Activated naive CD8-positive, alpha-beta T cell treated with anti-CD3 and anti-CD28 coated beads, Interleukin-2, amount 10 ng/mL, durations not matched to agents 7 days and 5 days (primary cell): ENCODE results near the gene SYNE3. TPM values are rescaled to one million over a fixed set of nuclear protein-coding genes. Genes with fewer than 3 reads are reported as not detected.

Experiments used
- ATAC-seq: fragments of 150-1000 bp; cut with Tn5 transposase; one replicate; pipeline ENCODE4 v1.10.0; 2021; ENCODE audit warnings: low read depth, moderate library complexity
- POLR2A ChIA-PET: fragments of 350-600 bp; sonication (Branson Sonifier 250); formaldehyde crosslinking; loops from one replicate; lab custom pipeline; 2021; ENCODE audit warnings: antibody characterized with exemption; lab: Charles Lee
- DNase-seq: peaks from one replicate; pipeline ENCODE4 v3.0.0; 2021
- H3K27ac Mint-ChIP-seq: one replicate; pipeline ENCODE4 v1.8.0; 2022; ENCODE audit warnings: mild to moderate bottlenecking, mixed read lengths
- H3K27me3 Mint-ChIP-seq: one replicate; pipeline ENCODE4 v1.8.0; 2022; ENCODE audit warnings: mild to moderate bottlenecking, moderate library complexity, mixed read lengths
- H3K36me3 Mint-ChIP-seq: one replicate; pipeline ENCODE4 v1.8.0; 2021; ENCODE audit warnings: mild to moderate bottlenecking, mixed read lengths
- H3K4me1 Mint-ChIP-seq: one replicate; pipeline ENCODE4 v1.8.0; 2021; ENCODE audit warnings: mixed read lengths
- H3K4me3 Mint-ChIP-seq: one replicate; pipeline ENCODE4 v1.8.0; 2022; ENCODE audit warnings: mild to moderate bottlenecking, moderate library complexity, mixed read lengths
- H3K9me3 Mint-ChIP-seq: one replicate; pipeline ENCODE4 v1.8.0; 2021; ENCODE audit warnings: mixed read lengths
- total RNA-seq, 2 experiments: library from RNA; stranded (reverse); gene quantifications; one replicate each; pipeline ENCODE4 v1.2.3, GENCODE V29; 2021

Gene SYNE3
- total RNA-seq, 2 experiments from 2014 or later, result 79.0 to 79.1 TPM

DNA sequence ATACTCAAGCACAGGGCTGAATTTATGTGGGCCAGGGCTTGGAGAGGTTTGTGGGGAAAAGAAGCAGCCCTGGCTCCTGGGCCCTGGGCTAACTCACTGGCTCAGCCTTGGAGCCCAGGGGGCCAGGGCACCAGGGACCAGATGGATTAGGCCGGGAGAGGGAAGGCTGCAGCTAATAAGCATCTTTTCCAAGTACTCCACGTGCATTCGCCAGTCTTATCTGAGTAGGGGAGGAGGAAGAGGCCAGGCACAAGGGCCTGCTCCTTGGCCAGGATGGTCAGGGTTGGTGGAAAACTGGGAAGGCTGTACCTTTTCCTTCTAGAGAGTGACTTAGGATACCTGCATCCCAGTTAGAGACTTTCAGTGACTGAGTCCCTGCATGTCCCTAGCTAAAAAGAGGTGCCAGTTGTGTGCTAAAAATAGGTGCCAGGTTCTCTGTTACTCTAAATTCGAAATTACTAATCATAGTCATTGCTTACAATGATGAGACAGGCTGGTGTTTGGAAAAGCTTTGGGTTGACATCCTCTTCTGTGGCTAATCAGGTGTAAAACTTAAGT lies 19.7 kb upstream of the SYNE3 start:
- Mint-ChIP-seq H3K4me3 (peak overlapping the region; percentile 96), H3K4me1 (peaks cover 40% of the 10 kb centered on the region), H3K9me3 (no peaks in the 10 kb centered on the region), H3K27ac (peak overlapping the region; percentile 93), H3K36me3 (peaks cover 9% of the 10 kb centered on the region), H3K27me3 (no peaks in the 10 kb centered on the region)
- POLR2A ChIA-PET, result interaction anchor here (3.7 to 4.9 kb wide), 2 partner anchors 12 to 21 kb away, joined by 36 to 70 read pairs; partner anchors contain the start of gene SYNE3
- DNase-seq, result no peak
- ATAC-seq, result no peak

DNA sequence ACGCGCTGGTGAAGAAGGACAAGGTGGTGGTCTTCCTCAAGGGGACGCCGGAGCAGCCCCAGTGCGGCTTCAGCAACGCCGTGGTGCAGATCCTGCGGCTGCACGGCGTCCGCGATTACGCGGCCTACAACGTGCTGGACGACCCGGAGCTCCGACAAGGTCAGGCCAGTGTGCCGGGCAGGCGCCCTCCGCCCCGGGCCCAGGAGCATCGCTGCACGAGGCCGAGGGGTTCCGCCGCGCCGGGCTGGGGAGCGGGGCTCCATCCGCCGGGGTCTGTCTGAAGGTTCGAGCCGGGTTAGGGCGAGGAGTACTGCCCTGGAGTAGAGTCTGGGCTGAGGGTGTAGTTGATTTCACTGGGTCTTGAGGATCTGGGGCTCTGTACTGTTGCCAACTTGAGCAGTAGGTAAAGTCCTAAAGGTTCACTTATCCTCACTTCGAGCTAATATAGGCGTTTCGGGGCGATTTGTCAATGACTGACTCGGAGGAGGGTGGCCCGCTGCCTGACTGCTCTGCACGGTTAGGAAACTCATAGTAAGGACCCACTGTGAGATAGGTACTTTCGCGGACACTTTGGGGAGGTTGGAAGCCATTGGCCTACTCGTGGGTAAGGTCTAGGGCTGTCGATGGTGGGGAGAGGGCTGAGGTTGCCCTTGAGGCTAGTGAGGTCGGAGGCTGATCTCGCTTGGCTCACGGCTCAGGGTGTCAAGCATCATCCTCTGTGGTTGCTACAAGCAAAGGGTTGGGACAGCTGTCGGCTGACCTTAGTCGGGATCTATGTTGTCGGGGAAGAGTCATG lies 19.0 kb upstream of the SYNE3 start:
- no peak for ATAC-seq

DNA sequence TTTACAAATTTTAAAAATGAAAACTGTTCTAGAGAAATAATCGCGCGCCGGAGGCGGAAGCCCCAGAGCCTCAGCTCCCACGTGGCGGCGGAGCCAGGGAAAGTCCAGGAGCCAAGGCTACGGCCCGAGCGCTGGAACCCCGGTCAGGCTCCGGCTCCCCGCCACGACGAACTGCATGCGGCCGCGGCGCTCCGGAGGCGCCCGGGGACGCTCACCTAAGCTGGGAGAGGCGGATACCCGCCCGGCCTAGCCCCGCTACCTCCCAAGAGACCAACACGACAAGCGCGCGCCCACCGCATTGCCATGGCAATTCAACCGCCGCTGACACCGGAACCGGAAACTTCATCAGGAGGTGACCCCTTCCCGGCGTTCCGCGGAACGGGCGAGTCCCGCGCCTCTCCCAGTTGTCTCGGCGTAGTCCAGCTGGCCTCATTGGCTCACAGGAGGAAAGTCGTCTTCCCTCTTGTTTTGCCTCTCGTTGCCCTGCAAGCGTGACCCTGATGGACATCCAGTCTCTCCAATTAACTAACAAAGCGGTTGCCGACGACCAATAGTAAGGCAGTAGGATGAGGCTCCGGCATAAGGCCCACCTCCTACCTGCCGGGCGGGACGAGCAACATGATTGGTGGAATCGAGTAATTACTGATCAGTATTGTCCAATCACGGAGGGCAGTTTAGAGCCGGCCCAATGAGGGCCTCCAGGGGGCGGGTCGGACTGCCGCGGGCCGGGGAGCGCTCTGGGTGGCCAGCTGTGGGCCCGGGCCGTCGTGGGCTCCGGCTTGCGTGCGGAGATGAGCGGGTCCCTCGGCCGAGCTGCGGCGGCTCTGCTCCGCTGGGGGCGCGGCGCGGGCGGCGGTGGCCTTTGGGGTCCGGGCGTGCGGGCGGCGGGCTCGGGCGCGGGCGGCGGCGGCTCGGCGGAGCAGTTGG lies 18.1 kb upstream of the SYNE3 start, which contains the start of gene GLRX5:
GLRX5 (plus strand) TSS at position 752 of the 927 bp plus-strand sequence; CDS start at position 792, 40 bp downstream.
- DNase-seq, result peak; percentile 97

More for the DNA sequence above, 19.0 kb upstream of the SYNE3 start:
- peaks cover 11% of the 10 kb centered on the region for H3K36me3 Mint-ChIP-seq
- H3K9me3 Mint-ChIP-seq, result no peaks in the 10 kb centered on the region
- no peaks in the 10 kb centered on the region for H3K27me3 Mint-ChIP-seq
- POLR2A ChIA-PET, result interaction anchor here (1.5 to 4.9 kb wide), 6 partner anchors 12 to 78 kb away, joined by 3 to 70 read pairs (median 14); partner anchors contain the start of gene SYNE3
- H3K4me1 Mint-ChIP-seq, result peaks cover 41% of the 10 kb centered on the region
- DNase-seq, result no peak
- H3K27ac Mint-ChIP-seq, result peak overlapping the region; percentile 93
- peak overlapping the region; percentile 96 for H3K4me3 Mint-ChIP-seq

DNA sequence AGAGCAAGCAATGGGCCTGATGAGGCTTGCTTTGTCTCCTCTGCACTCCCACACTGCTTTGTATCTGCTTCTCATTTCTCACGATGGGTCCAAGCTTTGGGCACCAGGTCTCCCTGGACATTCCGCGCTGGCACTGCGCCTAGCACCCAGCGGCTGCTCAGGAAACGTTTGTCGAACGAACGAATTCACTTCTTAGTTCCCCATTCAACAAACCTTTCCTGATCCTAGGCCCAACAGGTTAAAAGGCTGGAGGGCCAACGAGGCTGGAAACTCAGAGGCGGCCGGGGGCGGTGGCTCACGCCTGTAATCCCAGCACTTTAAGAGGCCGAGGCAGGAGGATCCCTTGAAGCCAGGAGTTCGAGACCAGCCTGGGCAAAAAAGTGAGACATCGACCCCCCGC lies 17.4 kb upstream of the SYNE3 start:
- no peaks in the 10 kb centered on the region for H3K9me3 Mint-ChIP-seq
- H3K27ac Mint-ChIP-seq, result peak overlapping the region; percentile 86
- peaks cover 48% of the 10 kb centered on the region for H3K4me1 Mint-ChIP-seq
- no peaks in the 10 kb centered on the region for H3K27me3 Mint-ChIP-seq
- ATAC-seq (no peak), DNase-seq (no peak)
- H3K36me3 Mint-ChIP-seq, result peaks cover 11% of the 10 kb centered on the region
- H3K4me3 Mint-ChIP-seq, result peak overlapping the region; percentile 96
- POLR2A ChIA-PET, result interaction anchor here (0.5 to 4.9 kb wide), 10 partner anchors 9 to 1925 kb away, joined by 3 to 70 read pairs (median 4); partner anchors contain the start of gene SYNE3

More for the DNA sequence above, 18.1 kb upstream of the SYNE3 start, which contains the start of gene GLRX5:
- Mint-ChIP-seq H3K4me3 (peak within 1 kb of the TSS; percentile 96), H3K4me1 (peaks cover 44% of the 10 kb centered on the region), H3K9me3 (no peaks in the 10 kb centered on the region), H3K27ac (peak within 1 kb of the TSS; percentile 93), H3K36me3 (peaks cover 11% of the 10 kb centered on the region), H3K27me3 (no peaks in the 10 kb centered on the region)
- ATAC-seq, result peak; percentile 93
- POLR2A ChIA-PET, result interaction anchor here (0.7 to 4.9 kb wide), 8 partner anchors 11 to 1924 kb away, joined by 3 to 70 read pairs (median 4); partner anchors contain the start of gene SYNE3

DNA sequence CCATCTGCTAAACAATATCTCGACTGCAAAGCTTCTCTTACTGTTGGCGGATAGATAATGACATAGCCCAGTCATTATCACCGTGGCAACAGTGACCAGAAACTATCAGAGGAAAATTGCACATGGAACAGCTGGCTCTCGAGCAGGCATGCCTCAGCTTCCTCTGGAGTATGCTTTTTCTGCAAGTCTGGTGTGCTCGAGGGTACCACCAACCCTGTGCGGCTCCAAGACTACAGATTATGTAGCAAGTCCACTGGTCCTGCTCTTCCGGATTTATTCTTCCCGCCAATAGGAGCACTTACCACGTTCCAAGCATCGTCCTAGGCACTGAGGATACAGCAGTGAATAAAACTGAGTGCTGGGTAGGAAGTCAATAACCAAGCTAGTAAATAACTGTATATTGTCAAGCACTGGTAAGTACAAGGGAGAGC lies 17.0 kb upstream of the SYNE3 start:
- Mint-ChIP-seq H3K36me3 (peaks cover 11% of the 10 kb centered on the region), H3K4me3 (peak overlapping the region; percentile 96), H3K27me3 (no peaks in the 10 kb centered on the region), H3K9me3 (no peaks in the 10 kb centered on the region), H3K27ac (peak overlapping the region; percentile 86), H3K4me1 (peaks cover 46% of the 10 kb centered on the region)
- POLR2A ChIA-PET, result interaction anchor here (0.5 to 4.9 kb wide), 6 partner anchors 9 to 91 kb away, joined by 4 to 70 read pairs (median 14); partner anchors contain the start of gene SYNE3
- DNase-seq (no peak), ATAC-seq (no peak)

DNA sequence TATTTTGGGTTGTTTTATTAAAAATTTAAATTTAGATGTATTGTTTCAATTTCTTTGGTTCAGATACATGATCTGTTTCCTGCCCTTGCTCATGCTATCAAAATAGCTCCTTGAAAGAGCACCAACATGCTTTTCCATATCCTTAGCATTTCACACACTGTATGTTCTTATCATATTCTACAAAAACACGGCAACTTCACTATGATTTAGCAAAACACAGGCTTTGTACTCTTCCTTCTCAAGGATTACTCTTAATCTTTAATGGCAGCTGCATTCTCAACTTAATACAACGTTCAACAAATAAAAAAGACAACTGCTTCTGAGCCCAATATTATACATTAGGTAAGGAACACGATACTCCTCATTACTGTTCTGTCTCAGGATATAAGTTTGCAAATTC lies 15.5 kb upstream of the SYNE3 start:
- peaks cover 44% of the 10 kb centered on the region for H3K4me1 Mint-ChIP-seq
- no peaks in the 10 kb centered on the region for H3K9me3 Mint-ChIP-seq
- H3K4me3 Mint-ChIP-seq, result peak overlapping the region; percentile 96
- H3K36me3 Mint-ChIP-seq, result peaks cover 11% of the 10 kb centered on the region
- H3K27me3 Mint-ChIP-seq, result no peaks in the 10 kb centered on the region
- DNase-seq, result no peak
- peak overlapping the region; percentile 73 for H3K27ac Mint-ChIP-seq
- POLR2A ChIA-PET, result interaction anchor here (4.9 kb wide), 1 partner anchor 8 kb away, joined by 70 read pairs; no protein-coding TSS in a partner anchor
- no peak for ATAC-seq

DNA sequence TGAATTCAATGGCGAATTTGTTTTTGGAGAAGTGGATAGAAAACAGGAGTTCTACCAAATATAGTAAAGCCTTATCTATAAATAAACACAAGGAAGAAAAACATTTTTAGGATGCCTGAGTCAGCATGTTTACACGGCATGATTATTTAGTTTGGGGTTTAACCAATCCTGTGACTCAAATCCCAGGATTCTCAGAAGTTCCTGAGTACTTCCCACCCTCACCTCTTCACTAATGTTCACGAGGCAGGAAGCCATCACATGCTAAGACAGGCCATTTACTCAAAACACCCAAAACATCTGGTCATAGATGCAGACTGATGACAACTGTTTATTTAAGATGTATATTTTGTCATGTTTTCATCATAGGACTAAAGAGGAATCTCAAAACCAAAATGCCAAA lies 15.0 kb upstream of the SYNE3 start:
- POLR2A ChIA-PET, result interaction anchor here (4.9 kb wide), 1 partner anchor 8 kb away, joined by 70 read pairs; no protein-coding TSS in a partner anchor
- peaks cover 44% of the 10 kb centered on the region for H3K4me1 Mint-ChIP-seq
- H3K27ac Mint-ChIP-seq, result peak overlapping the region; percentile 55
- peaks cover 11% of the 10 kb centered on the region for H3K36me3 Mint-ChIP-seq
- H3K4me3 Mint-ChIP-seq, result no peak overlapping the region
- no peak for DNase-seq
- ATAC-seq, result no peak
- H3K9me3 Mint-ChIP-seq, result no peaks in the 10 kb centered on the region
- no peaks in the 10 kb centered on the region for H3K27me3 Mint-ChIP-seq

DNA sequence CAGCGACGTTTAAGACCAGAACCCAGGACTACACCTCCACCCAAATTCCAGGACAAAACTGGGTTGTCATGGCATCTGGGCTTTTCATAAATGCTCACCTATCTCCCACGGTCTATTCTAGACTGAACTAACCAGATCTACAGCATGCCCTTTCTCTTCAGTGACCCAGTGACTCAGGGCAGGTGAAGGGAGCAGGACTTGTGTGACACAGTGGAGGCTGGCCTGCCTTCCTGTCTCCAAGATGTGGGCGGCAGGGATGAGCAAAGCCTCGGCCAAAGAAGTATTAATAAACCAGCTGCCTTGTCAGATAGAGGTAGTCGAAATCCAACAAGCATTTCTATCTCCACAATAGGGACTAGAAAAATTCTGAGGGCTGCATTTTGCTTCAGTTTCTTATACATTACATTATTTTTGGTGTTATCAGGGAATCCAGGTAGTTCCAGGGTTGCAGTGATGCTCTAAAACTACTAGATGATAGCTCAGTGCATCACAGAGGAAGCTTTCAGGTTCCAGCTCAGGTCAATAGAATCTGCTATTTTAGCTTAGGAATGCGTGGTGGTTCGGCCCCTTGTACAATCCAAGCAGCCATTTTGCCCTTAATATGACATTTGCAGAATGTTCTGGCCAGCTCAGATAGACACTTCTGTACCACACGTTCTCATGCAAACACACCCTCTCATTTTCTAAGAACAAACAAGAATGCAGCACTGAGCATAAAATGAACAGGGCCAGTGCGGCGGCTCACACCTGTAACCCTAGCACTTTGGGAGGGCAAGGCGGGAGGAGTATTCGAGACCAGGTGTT lies 14.2 kb upstream of the SYNE3 start:
- DNase-seq (no peak), ATAC-seq (no peak)
- no peaks in the 10 kb centered on the region for H3K9me3 Mint-ChIP-seq
- H3K4me1 Mint-ChIP-seq, result peaks cover 44% of the 10 kb centered on the region
- H3K36me3 Mint-ChIP-seq, result peaks cover 8% of the 10 kb centered on the region
- H3K4me3 Mint-ChIP-seq, result no peak overlapping the region
- no peaks in the 10 kb centered on the region for H3K27me3 Mint-ChIP-seq
- H3K27ac Mint-ChIP-seq, result peak overlapping the region; percentile 63
- POLR2A ChIA-PET, result no interaction called here

DNA sequence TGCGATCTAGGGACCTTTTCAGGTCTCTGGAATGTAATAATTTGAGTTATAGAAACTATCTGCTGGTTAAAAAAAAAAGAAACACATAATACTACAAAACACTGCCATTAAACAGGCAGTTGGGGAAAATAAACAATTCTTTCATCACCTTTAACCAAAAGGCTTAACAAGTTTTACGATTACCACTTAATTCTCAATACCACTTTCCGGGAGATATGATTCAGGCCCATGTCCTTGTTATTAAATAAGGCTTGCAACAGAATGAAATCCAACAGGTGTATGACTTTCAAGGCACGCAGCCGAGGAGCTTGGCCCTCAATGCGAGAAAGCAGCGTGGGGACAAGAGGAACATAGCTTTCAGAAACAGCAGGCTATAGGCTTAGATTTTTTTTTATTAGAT lies 12.8 kb upstream of the SYNE3 start:
- ATAC-seq (no peak), DNase-seq (no peak)
- Mint-ChIP-seq H3K9me3 (no peaks in the 10 kb centered on the region), H3K27ac (peak overlapping the region; percentile 30), H3K4me1 (peaks cover 55% of the 10 kb centered on the region), H3K27me3 (no peaks in the 10 kb centered on the region), H3K36me3 (peaks cover 8% of the 10 kb centered on the region), H3K4me3 (no peak overlapping the region)
- POLR2A ChIA-PET, result no interaction called here

DNA sequence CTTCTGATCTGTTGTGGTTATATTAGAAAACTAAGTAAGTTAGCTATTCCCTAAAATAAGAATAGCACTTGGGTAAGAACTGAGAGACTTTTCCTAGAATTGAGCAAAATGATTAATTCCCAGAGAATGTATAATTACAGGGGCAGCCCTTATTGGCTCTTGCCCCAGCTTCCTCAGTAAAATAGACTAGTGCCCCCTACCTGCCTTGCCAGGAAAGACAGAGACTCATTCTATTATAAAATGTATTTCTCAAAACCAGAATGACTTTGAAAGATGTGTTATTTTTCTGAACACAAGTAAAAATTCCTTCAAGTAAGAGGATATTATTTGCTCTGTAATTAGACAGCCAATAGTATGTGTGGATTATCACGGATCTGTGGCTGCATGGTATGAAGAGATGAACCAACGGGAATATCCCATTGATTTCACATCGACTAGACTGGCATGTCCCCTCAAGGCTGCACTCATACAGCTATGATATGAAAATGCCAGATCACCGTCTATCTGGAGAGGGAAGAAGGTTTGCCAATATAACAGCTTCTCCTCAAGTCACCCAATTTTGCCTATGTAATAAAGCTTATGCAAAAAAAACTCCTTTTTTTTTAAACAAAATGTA lies 11.0 kb upstream of the SYNE3 start:
- Mint-ChIP-seq H3K36me3 (peaks cover 7% of the 10 kb centered on the region), H3K4me1 (peaks cover 67% of the 10 kb centered on the region), H3K27me3 (no peaks in the 10 kb centered on the region), H3K4me3 (peak overlapping the region; percentile 4), H3K27ac (peak overlapping the region; percentile 58), H3K9me3 (no peaks in the 10 kb centered on the region)
- ATAC-seq, result no peak
- POLR2A ChIA-PET, result interaction anchor here (0.6 to 1.5 kb wide), 5 partner anchors 11 to 85 kb away, joined by 4 to 6 read pairs (median 4); partner anchors contain the start of gene SYNE3
- no peak for DNase-seq

DNA sequence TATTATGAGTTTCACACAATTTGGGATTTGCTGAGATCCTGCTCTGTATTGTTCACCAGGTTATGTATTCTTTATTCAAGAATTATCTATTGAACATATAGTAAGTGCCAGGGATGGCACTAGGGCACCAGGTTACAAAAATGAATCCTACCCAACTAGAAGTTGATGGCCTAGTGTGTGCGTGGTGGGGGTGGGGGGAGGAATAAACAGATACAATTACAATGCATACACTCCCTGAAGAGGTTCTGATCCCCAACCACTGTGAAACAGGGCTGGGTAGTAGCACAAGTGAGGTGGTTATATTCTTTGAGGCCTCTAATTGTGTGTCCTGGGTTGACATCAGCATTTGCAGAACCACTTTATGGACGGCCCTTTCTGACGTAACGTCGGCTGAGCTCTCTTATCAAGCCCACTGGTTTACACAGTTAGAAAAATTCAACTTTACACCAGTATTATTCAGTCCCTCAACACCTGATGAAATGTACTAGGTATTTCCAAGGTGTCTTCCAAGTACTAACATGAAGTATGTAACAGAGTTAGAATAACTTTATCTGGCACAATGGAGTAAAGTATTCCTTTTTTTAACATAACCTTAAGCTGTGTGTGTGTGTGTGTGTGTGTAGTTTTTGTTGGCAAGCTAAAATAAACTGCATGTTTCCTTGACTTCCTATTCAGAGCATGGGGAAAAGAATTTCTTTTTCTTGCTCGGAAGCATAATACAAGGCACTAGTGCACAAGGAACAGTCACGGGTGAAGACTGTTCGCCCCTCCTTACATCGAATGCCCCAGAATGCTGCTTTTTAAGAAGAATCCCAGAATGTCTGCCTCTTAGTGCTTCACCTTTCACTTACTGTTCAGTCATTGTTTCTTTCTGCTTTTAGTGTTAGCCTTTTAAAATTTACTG lies 10.3 kb upstream of the SYNE3 start:
- H3K4me3 Mint-ChIP-seq, result peak overlapping the region; percentile 11
- POLR2A ChIA-PET, result interaction anchor here (1.2 to 1.5 kb wide), 3 partner anchors 11 to 84 kb away, joined by 4 to 6 read pairs (median 4); partner anchors contain the start of gene SYNE3
- no peaks in the 10 kb centered on the region for H3K9me3 Mint-ChIP-seq
- no peak for ATAC-seq
- DNase-seq, result no peak
- peaks cover 2% of the 10 kb centered on the region for H3K36me3 Mint-ChIP-seq
- H3K4me1 Mint-ChIP-seq, result peaks cover 68% of the 10 kb centered on the region
- H3K27me3 Mint-ChIP-seq, result no peaks in the 10 kb centered on the region
- H3K27ac Mint-ChIP-seq, result peak overlapping the region; percentile 95
